HepG2 (cell line): Measurements from ENCODE around the gene GPLD1. TPM values are rescaled to one million over a fixed set of nuclear protein-coding genes. Genes with fewer than 3 reads are reported as not detected.

Source experiments
- ARID4A ChIP-seq: sonication (generic); formaldehyde crosslinking; IDR thresholded peaks from 2 replicates; pipeline ENCODE4 v1.5.0; 2020; ENCODE audit warnings: mild to moderate bottlenecking, missing genetic modification reagents, borderline replicate concordance
- ATF4 ChIP-seq, 2 experiments: fragments of 450-650 bp in 1 of 2; sonication (generic) in 1 of 2; formaldehyde crosslinking; IDR thresholded peaks; 2 replicates each; pipeline versions ENCODE4 v1.5.0 to v1.8.0; 2020 to 2022; ENCODE audit warnings: mild to moderate bottlenecking in 1 of 2, missing genetic modification reagents in 1 of 2
- CENPT ChIP-seq: sonication (generic); formaldehyde crosslinking; IDR thresholded peaks from 2 replicates; pipeline ENCODE4 v1.8.0; 2022; ENCODE audit warnings: low read depth, mild to moderate bottlenecking, moderate library complexity, missing genetic modification reagents
- GATAD2A ChIP-seq: IDR thresholded peaks from 2 replicates; pipeline ENCODE4 v1.6.1; 2016
- GMEB2 ChIP-seq: IDR thresholded peaks from 2 replicates; pipeline ENCODE4 v1.6.1; 2016; ENCODE audit warnings: missing biosample characterization, missing genetic modification reagents, low read depth
- HHEX ChIP-seq: IDR thresholded peaks from 2 replicates; pipeline ENCODE4 v1.6.1; 2016; ENCODE audit warnings: control low read depth
- KDM1A ChIP-seq: IDR thresholded peaks from 2 replicates; pipeline ENCODE4 v1.6.1; 2016; ENCODE audit warnings: missing compliant biosample characterization
- MIER3 ChIP-seq: IDR thresholded peaks from 2 replicates; pipeline ENCODE4 v1.6.1; 2016; ENCODE audit warnings: missing compliant biosample characterization, borderline replicate concordance
- MIXL1 ChIP-seq: IDR thresholded peaks from 2 replicates; pipeline ENCODE4 v1.6.1; 2016
- MTF2 ChIP-seq: sonication (generic); formaldehyde crosslinking; IDR thresholded peaks from 2 replicates; pipeline ENCODE4 v1.5.0; 2020; ENCODE audit warnings: missing genetic modification reagents, borderline replicate concordance
- NFE2L2 ChIP-seq: fragments of 150-350 bp; IDR thresholded peaks from 2 replicates; pipeline ENCODE4 v1.6.1; 2014; ENCODE audit warnings: low read length
- NR2F2 ChIP-seq: IDR thresholded peaks from 2 replicates; pipeline ENCODE4 v1.6.1; 2012; ENCODE audit warnings: low read depth, inconsistent platforms, borderline replicate concordance
- POLR2AphosphoS2 ChIP-seq: IDR thresholded peaks from 2 replicates; pipeline ENCODE4 v1.6.1; 2011; ENCODE audit warnings: low read depth, low read length, improper control_type of control experiment
- SALL1 ChIP-seq: sonication (generic); formaldehyde crosslinking; IDR thresholded peaks from 2 replicates; pipeline ENCODE4 v1.8.0; 2022; ENCODE audit warnings: mild to moderate bottlenecking, missing genetic modification reagents
- SIN3A ChIP-seq: IDR thresholded peaks from 2 replicates; pipeline ENCODE4 v1.6.1; 2011; ENCODE audit warnings: low read depth, mild to moderate bottlenecking, control low read depth, low read length, borderline replicate concordance
- ZBTB26 ChIP-seq: IDR thresholded peaks from 2 replicates; pipeline ENCODE4 v1.6.1; 2016; ENCODE audit warnings: missing compliant biosample characterization, missing genetic modification reagents, borderline replicate concordance
- ZGPAT ChIP-seq: IDR thresholded peaks from 2 replicates; pipeline ENCODE4 v1.6.1; 2016; ENCODE audit warnings: mild to moderate bottlenecking
- ZNF12 ChIP-seq: sonication (generic); formaldehyde crosslinking; IDR thresholded peaks from 2 replicates; pipeline ENCODE4 v1.5.0; 2020; ENCODE audit warnings: missing genetic modification reagents
- ZNF7 ChIP-seq: IDR thresholded peaks from 2 replicates; pipeline ENCODE4 v1.6.1; 2016; ENCODE audit warnings: missing biosample characterization, missing genetic modification reagents
- polyA plus RNA-seq, 8 experiments: library from polyadenylated mRNA; depleted of rRNA in 3 of 8; stranded (reverse) in 7 of 8; unstranded in 1 of 8; fragments of >200 nt; fragmentation: Illumina TruSeq in 4 of 8; extraction: Trizol in 4 of 8; gene quantifications; 2 replicates each; pipeline versions ENCODE4 v1.2.1 to v1.2.3, GENCODE V29; 2011 to 2016; ENCODE audit warnings: low read depth in 4 of 8, missing spikeins in 1 of 8, mixed read lengths in 1 of 8; ENCODE audit not compliant: insufficient read depth in 1 of 8
- total RNA-seq, 5 experiments: library from RNA; depleted of rRNA; stranded (reverse); fragments of >200 nt; fragmentation: Illumina TruSeq; extraction: Trizol; gene quantifications; 2 replicates each; pipeline ENCODE4 v1.2.3, GENCODE V29; 2016; ENCODE audit warnings: low read depth in 1 of 5

GPLD1 gene
- total and polyA plus RNA-seq, 2 of the 13 experiments (the other 11 are each of a cell fraction or from before 2014, with no cell fraction given), result 6.2 to 7.6 TPM

- TF ChIP-seq ATF4 (CRISPR knock-in tag; IDR thresholded peaks at IDR 0.05) (peak in 1 of 2 experiments; percentile 66; a peak in 2 of 4 replicates), SALL1 (CRISPR knock-in tag) (peak; percentile 90), ZNF12 (CRISPR knock-in tag) (peak; percentile 67; the same call in 1 of the 2 replicates), NR2F2 (peak; percentile 99), POLR2AphosphoS2 (no peak), NFE2L2 (no peak), MTF2 (CRISPR knock-in tag) (no peak), KDM1A (CRISPR knock-in tag) (peak; percentile 87), SIN3A (0 out of 2 replicates have a peak, but pooled peaks have one; percentile 52), MIXL1 (CRISPR knock-in tag) (peak; percentile 97), ZGPAT (CRISPR knock-in tag) (peak; percentile 97), GATAD2A (CRISPR knock-in tag) (peak; percentile 98), CENPT (CRISPR knock-in tag) (no peak), ZBTB26 (CRISPR knock-in tag) (0 out of 2 replicates have a peak, but pooled peaks have one; percentile 19), HHEX (CRISPR knock-in tag) (peak; percentile 79), ARID4A (peak; percentile 55; the same call in 1 of the 2 replicates), GMEB2 (CRISPR knock-in tag) (no peak; the same call in 1 of the 2 replicates), MIER3 (CRISPR knock-in tag) (peak; percentile 27; the same call in 1 of the 2 replicates), ZNF7 (CRISPR knock-in tag) (peak; percentile 55; the same call in 1 of the 2 replicates)
These were observed 103.7 kb downstream of the GPLD1 start (continued) for GRCh38 chr6:24385536-24386269.
